DND-41 (cell line): ENCODE results near the gene ERGIC3.

ENCODE experiments used
- ATAC-seq: fragments of 200-7000 bp; cut with Tn5 transposase; 3 replicates; pipeline ENCODE4 v1.9.1; 2021; ENCODE audit warnings: low read depth; ENCODE audit not compliant: insufficient read depth
- DNase-seq: peaks from one replicate; pipeline ENCODE4 v3.0.0-alpha.2; 2020
- H2AFZ ChIP-seq: 2 replicates; pipeline ENCODE4 v1.6.0; 2012; ENCODE audit warnings: low read depth, low read length
- H3K27ac ChIP-seq: 2 replicates; pipeline ENCODE4 v1.5.1; 2012; ENCODE audit warnings: low read length, inconsistent platforms
- H3K27me3 ChIP-seq: fragments of 200-600 bp; sonication (generic); 2 replicates; pipeline ENCODE4 v1.6.0; 2012; ENCODE audit warnings: low read length, mild to moderate bottlenecking, inconsistent platforms; ENCODE audit not compliant: insufficient read depth, poor library complexity
- H3K36me3 ChIP-seq: 2 replicates; pipeline ENCODE4 v1.5.1; 2012; ENCODE audit warnings: low read length, inconsistent platforms; ENCODE audit not compliant: insufficient read depth
- H3K4me1 ChIP-seq: 2 replicates; pipeline ENCODE4 v1.5.1; 2012; ENCODE audit warnings: mild to moderate bottlenecking, low read length; ENCODE audit not compliant: insufficient read depth
- H3K4me2 ChIP-seq: 2 replicates; pipeline ENCODE4 v1.6.0; 2012; ENCODE audit warnings: mild to moderate bottlenecking, moderate library complexity, low read length, inconsistent platforms; ENCODE audit not compliant: insufficient read depth
- H3K4me3 ChIP-seq, 2 experiments: fragments of 200-600 bp in 1 of 2; shearing (Covaris generic) in 1 of 2; 2 replicates each; pipeline ENCODE4 v1.5.1; 2012 to 2016; ENCODE audit warnings: inconsistent platforms in 2 of 2, low read length in 2 of 2, mild to moderate bottlenecking in 2 of 2, low read depth in 1 of 2, moderate library complexity in 1 of 2
- H3K79me2 ChIP-seq: 2 replicates; pipeline ENCODE4 v1.6.0; 2012; ENCODE audit warnings: low read length, inconsistent platforms; ENCODE audit not compliant: insufficient read depth
- H3K9ac ChIP-seq: 2 replicates; pipeline ENCODE4 v1.6.0; 2012; ENCODE audit warnings: low read depth, mild to moderate bottlenecking, inconsistent platforms, low read length, moderate library complexity
- H3K9me3 ChIP-seq: 2 replicates; pipeline ENCODE4 v1.5.1; 2012; ENCODE audit warnings: low read length, moderate library complexity, mild to moderate bottlenecking, inconsistent platforms; ENCODE audit not compliant: insufficient read depth, severe bottlenecking
- H4K20me1 ChIP-seq: 2 replicates; pipeline ENCODE4 v1.6.0; 2012; ENCODE audit warnings: low read length; ENCODE audit not compliant: insufficient read depth
- EZH2 ChIP-seq: IDR thresholded peaks from 3 replicates; pipeline ENCODE4 v1.6.1; 2012; ENCODE audit warnings: borderline replicate concordance, low read depth, mild to moderate bottlenecking, moderate library complexity, low read length, inconsistent platforms; ENCODE audit not compliant: severe bottlenecking
- TF ChIP-seq, protein P1 (sequence below): IDR thresholded peaks from 2 replicates; pipeline ENCODE4 v1.5.1; 2012; ENCODE audit warnings: borderline replicate concordance, low read length, moderate library complexity, mild to moderate bottlenecking; ENCODE audit not compliant: poor library complexity, severe bottlenecking; ENCODE audit errors: extremely low read depth

The ERGIC3 gene

GRCh38 chr20:35588397-35588796 lies 46.5 kb downstream of the ERGIC3 start:
- no peak overlapping the region for H2AFZ ChIP-seq
- no peak overlapping the region for H3K27ac ChIP-seq
- H3K27me3 ChIP-seq: no peaks in the 10 kb centered on the region
- TF ChIP-seq, protein P1, sequence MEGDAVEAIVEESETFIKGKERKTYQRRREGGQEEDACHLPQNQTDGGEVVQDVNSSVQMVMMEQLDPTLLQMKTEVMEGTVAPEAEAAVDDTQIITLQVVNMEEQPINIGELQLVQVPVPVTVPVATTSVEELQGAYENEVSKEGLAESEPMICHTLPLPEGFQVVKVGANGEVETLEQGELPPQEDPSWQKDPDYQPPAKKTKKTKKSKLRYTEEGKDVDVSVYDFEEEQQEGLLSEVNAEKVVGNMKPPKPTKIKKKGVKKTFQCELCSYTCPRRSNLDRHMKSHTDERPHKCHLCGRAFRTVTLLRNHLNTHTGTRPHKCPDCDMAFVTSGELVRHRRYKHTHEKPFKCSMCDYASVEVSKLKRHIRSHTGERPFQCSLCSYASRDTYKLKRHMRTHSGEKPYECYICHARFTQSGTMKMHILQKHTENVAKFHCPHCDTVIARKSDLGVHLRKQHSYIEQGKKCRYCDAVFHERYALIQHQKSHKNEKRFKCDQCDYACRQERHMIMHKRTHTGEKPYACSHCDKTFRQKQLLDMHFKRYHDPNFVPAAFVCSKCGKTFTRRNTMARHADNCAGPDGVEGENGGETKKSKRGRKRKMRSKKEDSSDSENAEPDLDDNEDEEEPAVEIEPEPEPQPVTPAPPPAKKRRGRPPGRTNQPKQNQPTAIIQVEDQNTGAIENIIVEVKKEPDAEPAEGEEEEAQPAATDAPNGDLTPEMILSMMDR: no peak
- no peak for TF ChIP-seq EZH2
- peaks cover 12% of the 10 kb centered on the region for H3K4me1 ChIP-seq
- no peaks in the 10 kb centered on the region for H4K20me1 ChIP-seq
- H3K4me2 ChIP-seq: no peak overlapping the region
- H3K9ac ChIP-seq: no peak overlapping the region
- no peaks in the 10 kb centered on the region for H3K9me3 ChIP-seq
- H3K36me3 ChIP-seq: no peaks in the 10 kb centered on the region
- ATAC-seq (no peak), DNase-seq (no peak)
- no peaks in the 10 kb centered on the region for H3K79me2 ChIP-seq
- H3K4me3 ChIP-seq: no peak overlapping the region

DNA sequence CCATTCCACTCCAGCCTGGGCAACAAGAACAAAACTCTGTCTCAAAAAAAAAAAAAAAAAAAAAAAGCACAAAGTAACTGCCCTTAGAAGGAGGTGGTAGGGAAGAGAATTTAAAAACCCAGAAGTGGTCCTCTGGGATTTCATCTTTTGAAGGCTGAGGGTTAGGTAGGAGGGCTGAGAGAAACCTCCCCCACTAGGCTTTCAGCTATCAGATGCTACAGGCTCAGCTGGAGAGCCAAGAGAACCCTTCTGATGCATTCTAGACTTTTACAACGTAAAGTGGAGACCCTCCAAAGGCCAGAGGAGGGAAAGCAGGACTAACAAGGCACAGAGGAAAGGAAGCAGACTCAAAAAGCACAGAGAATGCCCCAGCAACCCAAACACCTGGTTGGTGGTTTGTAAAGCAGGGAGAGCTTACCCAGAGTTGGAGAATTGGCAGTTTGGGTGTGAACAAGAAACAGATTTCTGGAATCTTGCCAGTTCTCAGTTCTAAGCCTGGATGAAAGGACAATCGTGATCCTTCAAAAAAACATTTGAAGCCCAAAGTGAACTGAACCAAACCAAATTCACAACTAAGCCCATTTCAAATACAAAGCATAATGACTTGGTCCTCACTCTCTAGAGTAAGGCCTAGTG lies 50.6 kb downstream of the ERGIC3 start:
- H3K79me2 ChIP-seq: no peaks in the 10 kb centered on the region
- no peaks in the 10 kb centered on the region for H3K9me3 ChIP-seq
- no peak overlapping the region for H2AFZ ChIP-seq
- DNase-seq (peak; percentile 39), ATAC-seq (peak; percentile 79)
- H3K4me1 ChIP-seq: peaks cover 12% of the 10 kb centered on the region
- no peak overlapping the region for H3K9ac ChIP-seq
- no peak overlapping the region for H3K4me3 ChIP-seq
- H3K36me3 ChIP-seq: no peaks in the 10 kb centered on the region
- H4K20me1 ChIP-seq: no peaks in the 10 kb centered on the region
- H3K27me3 ChIP-seq: no peaks in the 10 kb centered on the region
- TF ChIP-seq, protein P1: no peak
- TF ChIP-seq EZH2: no peak
- no peak overlapping the region for H3K27ac ChIP-seq
- H3K4me2 ChIP-seq: no peak overlapping the region

GRCh38 chr20:35595456-35595855 lies 53.6 kb downstream of the ERGIC3 start:
- Histone ChIP-seq H3K9me3 (no peaks in the 10 kb centered on the region), H2AFZ (no peak overlapping the region), H3K79me2 (no peaks in the 10 kb centered on the region), H3K4me2 (no peak overlapping the region), H3K27me3 (no peaks in the 10 kb centered on the region), H4K20me1 (no peaks in the 10 kb centered on the region; the same call in 1 of the 2 replicates), H3K27ac (no peak overlapping the region), H3K4me3 (no peak overlapping the region), H3K4me1 (peaks cover 12% of the 10 kb centered on the region), H3K9ac (no peak overlapping the region), H3K36me3 (no peaks in the 10 kb centered on the region)
- TF ChIP-seq, protein P1: no peak
- no peak for TF ChIP-seq EZH2
- DNase-seq (no peak), ATAC-seq (no peak)

- Histone ChIP-seq H3K4me3 (no peak overlapping the region), H4K20me1 (no peaks in the 10 kb centered on the region; the same call in 1 of the 2 replicates), H3K79me2 (no peaks in the 10 kb centered on the region), H3K36me3 (no peaks in the 10 kb centered on the region), H3K9ac (no peak overlapping the region), H3K4me2 (no peak overlapping the region), H3K4me1 (peaks cover 12% of the 10 kb centered on the region), H3K27me3 (no peaks in the 10 kb centered on the region), H2AFZ (no peak overlapping the region), H3K9me3 (no peaks in the 10 kb centered on the region), H3K27ac (no peak overlapping the region)
- ATAC-seq (no peak), DNase-seq (no peak)
- TF ChIP-seq, protein P1: no peak
- TF ChIP-seq EZH2: no peak
These were observed 54.0 kb downstream of the ERGIC3 start for GRCh38 chr20:35595901-35596300.
